Stimulated activated CD4-positive, alpha-beta T cell treated with anti-CD3 and anti-CD28 coated beads, Interleukin-4, amount 100 ng/mL, for 1 hour (primary cell): ENCODE results near the gene CACNA1A.
A peak's percentile ranks its signal among the peaks of the same experiment; 100 is the strongest.

Experiments
- DNase-seq: peaks from one replicate; pipeline ENCODE4 v3.0.0-alpha.2; 2020

The CACNA1A gene

GRCh38 chr19:13301627-13302334 is 204.5 kb downstream of the CACNA1A start:
- no peak for DNase-seq

GRCh38 chr19:13300421-13301030 is 205.8 kb downstream of the CACNA1A start:
- no peak for DNase-seq

GRCh38 chr19:13299838-13300237 is 206.4 kb downstream of the CACNA1A start:
- no peak for DNase-seq

- no peak for DNase-seq
These were observed 207.5 kb downstream of the CACNA1A start for GRCh38 chr19:13298565-13299481.

- no peak for DNase-seq
These were observed 209.3 kb downstream of the CACNA1A start for GRCh38 chr19:13297023-13297422.

GRCh38 chr19:13294812-13295567 is 211.3 kb downstream of the CACNA1A start:
- DNase-seq = no peak

- no peak for DNase-seq
These were observed 214.4 kb downstream of the CACNA1A start for GRCh38 chr19:13291913-13292312.

- DNase-seq = no peak
These were observed 215.5 kb downstream of the CACNA1A start for GRCh38 chr19:13290741-13291140.

- DNase-seq = no peak
These were observed 217.0 kb downstream of the CACNA1A start for GRCh38 chr19:13289295-13289694.

- no peak for DNase-seq
These were observed 219.9 kb downstream of the CACNA1A start for GRCh38 chr19:13286195-13286985.

GRCh38 chr19:13284929-13285928 is 221.1 kb downstream of the CACNA1A start:
- no peak for DNase-seq

- no peak for DNase-seq
These were observed 222.4 kb downstream of the CACNA1A start for GRCh38 chr19:13283871-13284270.

GRCh38 chr19:13282486-13283065 is 223.7 kb downstream of the CACNA1A start:
- DNase-seq = no peak

- no peak for DNase-seq
These were observed 224.6 kb downstream of the CACNA1A start for GRCh38 chr19:13281567-13282291.

- DNase-seq = peak; percentile 46
These were observed 229.0 kb downstream of the CACNA1A start for GRCh38 chr19:13277104-13277809.

GRCh38 chr19:13275016-13275722 is 231.1 kb downstream of the CACNA1A start:
- no peak for DNase-seq

- DNase-seq = no peak
These were observed 235.7 kb downstream of the CACNA1A start for GRCh38 chr19:13270514-13271105.

GRCh38 chr19:13269348-13269747 is 236.9 kb downstream of the CACNA1A start:
- no peak for DNase-seq
